GM21447 (cell line): ENCODE data around the gene PLCG2.

Experiments used
- ATAC-seq: cut with Tn5 transposase; IDR thresholded peaks from one replicate; pipeline ENCODE4 v1.9.1; 2021; ENCODE audit not compliant: unreplicated experiment

Gene PLCG2

DNA sequence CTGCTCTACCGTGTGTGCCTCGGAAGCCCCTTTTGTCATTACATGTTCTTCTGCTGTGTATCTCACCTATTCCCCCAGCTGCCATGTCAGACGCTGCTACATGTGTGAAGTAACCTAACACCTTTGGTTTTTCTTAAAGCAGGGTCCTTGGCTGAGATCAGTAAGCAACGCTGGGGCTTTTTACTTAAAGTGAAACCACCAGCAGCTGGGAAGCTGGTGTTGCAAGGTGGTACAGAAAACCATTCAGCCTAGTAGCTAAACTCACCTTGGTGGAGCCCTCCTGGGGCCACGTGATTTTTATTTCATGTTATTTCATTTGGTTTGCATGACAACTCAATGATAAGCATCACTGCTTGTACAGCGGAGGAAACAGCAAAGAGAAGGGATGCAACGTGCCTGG is 62.6 kb downstream of the PLCG2 start:
- ATAC-seq: peak; percentile 54

GRCh38 chr16:81842564-81843242 is 63.6 kb downstream of the PLCG2 start:
- ATAC-seq: no peak

DNA sequence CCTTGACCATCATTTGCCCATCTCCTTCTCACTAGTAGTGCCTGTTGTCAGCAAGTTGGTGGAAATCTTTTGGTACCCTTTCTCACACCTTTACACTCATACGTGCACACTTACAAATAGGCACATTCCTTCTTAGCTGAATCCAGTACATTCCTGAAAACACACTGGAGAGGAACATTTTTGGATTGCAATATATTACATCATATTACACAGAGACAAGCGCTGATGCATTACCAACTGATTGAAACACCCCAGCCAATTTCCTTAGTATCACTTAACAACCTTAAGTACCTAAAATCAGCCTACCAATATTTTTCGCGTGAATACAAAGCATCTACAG is 64.1 kb downstream of the PLCG2 start:
- no peak for ATAC-seq

DNA sequence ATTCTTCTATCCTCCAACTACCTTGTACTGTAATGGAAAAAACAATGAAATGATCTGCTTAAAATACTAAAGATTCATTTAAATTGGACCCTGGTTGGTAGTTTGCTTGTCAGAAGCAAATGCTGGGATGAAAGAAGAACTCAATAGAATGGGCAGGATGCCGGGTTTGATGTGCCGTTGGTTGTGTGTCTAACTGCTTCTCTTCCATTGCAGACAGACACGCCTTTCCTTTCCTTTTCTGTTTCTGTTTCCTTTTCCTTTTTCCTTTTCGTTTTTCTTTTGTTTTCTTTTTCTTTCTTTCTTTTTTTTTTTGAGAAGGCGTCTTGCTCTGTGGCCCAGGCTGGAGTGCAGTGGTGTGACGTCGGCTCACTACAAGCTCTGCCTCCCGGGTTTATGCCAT is 64.6 kb downstream of the PLCG2 start:
- ATAC-seq: no peak

GRCh38 chr16:81846105-81846504 is 67.0 kb downstream of the PLCG2 start:
- ATAC-seq: no peak

- no peak for ATAC-seq
Observed at GRCh38 chr16:81848306-81848853, 69.3 kb downstream of the PLCG2 start.

- ATAC-seq: no peak
Observed at GRCh38 chr16:81850197-81850944, 71.3 kb downstream of the PLCG2 start.

DNA sequence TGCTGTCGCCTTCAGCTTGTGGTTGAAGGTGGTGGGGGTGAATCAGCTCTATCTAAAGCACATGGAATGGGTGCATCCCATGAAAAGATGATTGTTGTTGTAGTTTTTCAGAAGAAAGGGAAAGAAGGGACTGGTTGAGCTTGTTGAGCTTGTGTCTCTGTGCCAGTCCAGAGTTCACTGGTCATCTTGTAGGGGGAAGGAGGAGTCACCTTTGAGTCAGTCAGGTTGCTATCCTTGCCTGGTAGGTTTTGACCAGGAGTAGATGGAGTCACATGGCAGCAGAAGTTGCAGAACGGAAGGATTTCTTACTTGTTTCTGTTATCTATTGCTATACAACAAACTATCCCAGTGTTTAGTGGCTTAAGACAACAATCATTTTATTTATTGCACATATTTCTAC is 73.3 kb downstream of the PLCG2 start:
- no peak for ATAC-seq

- ATAC-seq: no peak
Observed at GRCh38 chr16:81855552-81856153, 76.6 kb downstream of the PLCG2 start.

DNA sequence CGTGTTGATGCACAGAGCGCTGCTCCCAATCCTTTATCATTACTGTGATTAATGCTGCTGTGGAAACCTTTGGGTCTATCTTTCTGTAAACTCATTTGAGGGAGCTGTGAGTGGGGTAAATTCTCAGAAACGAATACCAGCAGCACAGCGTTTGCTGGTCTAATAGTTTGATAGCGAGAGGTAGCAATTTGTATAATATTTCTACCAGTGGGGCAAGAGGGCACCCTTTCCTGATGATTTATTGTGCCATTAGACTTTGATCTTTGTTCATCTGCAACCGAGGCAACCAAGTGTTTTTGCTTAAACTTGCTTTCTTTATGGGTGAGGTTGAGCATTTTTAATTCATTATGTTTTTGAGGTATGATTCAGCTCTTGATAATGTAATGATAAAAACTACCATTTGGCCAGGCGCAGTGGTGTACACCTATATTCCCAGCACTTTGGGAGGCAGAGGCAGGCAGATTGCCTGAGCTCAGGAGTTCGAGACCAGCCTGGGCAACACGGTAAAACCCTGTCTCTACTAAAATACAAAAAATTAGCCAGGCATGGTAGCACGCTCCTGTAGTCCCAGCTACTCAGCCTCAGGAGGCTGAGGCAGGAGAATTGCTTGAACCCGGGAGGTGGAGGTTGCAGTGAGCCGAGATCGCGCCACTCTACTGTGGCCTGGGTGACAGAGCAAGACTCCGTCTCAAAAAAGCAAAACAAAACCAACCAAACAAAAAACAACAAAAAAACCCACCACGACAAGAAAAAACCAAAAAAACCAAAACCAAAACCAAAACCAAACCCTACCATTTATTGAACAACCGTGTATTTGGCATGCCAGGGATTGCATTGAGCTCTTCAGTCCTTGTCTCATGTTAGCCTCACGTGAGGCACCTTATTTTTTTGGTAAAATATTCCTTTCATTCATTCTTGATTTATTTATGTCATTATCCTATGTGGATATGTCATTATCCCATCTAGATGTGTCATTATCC is 81.5 kb downstream of the PLCG2 start:
- ATAC-seq: no peak

GRCh38 chr16:81861503-81861902 is 82.4 kb downstream of the PLCG2 start:
- ATAC-seq: no peak

- ATAC-seq: no peak
Observed at GRCh38 chr16:81861915-81862314, 82.8 kb downstream of the PLCG2 start.

DNA sequence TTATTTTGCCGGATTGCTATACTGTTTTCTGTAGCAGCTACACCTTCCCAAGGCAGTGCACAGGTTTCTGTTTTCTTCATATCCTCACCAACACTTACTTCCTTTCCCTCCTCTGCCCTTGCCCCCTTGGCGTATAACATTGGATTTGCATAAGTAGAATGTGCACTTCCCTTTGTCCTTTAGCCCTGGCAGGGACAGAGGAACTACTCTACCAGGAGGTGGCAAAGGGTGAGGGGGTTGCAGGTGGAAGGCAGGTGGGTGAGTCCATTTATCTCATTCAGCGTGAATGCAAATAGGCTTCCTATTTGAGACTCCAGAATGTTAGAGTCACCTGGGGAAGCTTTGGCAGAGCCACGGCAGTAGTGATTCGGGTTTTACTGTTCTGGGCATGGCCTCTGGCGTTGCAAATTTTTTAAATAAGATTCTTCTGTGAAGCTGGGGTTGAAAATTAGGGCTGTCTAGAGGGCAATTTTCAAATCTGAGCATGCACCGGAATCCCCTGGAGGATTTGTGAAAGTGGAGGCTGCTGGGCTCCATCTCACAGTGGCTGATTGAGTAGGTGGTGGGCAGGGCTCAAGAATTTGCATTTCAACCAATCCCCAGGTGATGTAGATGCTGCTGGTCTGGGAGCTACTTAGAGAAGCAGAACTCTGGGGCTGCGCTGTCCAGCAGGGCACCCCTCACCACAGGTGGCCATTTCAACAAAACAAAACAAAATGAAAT is 84.7 kb downstream of the PLCG2 start:
- peak; percentile 74 for ATAC-seq

- ATAC-seq: no peak
Observed at GRCh38 chr16:81864646-81865382, 85.7 kb downstream of the PLCG2 start.

- ATAC-seq: no peak
Observed at GRCh38 chr16:81866820-81867440, 87.8 kb downstream of the PLCG2 start.

- ATAC-seq: no peak
Observed at GRCh38 chr16:81868057-81868748, 89.1 kb downstream of the PLCG2 start.

DNA sequence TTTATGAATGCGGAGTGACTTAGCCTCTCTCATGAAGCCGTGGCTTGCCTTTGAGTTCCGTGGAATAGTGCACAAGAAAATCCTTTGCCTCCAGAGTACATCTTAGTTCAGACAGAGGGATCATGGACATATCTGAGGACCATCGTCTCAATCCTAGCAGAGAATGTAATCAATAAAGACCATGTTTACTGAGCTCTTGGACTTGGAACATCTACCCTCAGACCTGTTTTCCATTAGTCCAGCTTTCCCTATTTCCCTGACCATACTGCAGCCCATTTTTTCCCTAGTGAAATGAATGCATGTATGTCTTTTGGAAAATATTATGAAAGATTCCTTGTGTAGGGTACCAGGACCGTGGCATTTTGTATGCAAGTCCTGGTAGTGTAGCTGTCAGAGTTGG is 90.2 kb downstream of the PLCG2 start:
- no peak for ATAC-seq

DNA sequence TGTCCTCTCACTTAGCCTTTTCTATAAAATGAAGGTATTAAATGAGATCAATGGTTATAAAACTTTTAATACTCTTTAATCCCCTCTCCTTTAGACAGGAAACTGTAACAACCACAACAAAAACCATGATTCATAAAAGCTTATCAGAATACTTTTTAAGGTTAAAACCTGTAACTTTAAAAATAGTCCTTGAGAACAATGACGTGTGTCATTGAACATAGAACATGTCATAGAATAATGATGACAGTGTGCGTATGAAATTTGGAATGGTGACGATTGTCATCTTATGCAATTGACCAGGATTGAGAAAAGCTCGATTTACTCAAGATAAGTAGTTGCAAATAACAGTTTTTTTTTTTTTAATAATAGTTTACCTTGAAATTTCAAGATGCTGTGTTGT is 94.1 kb downstream of the PLCG2 start:
- ATAC-seq: no peak
